ENCODE data around the gene TRMT2A.

Gene TRMT2A

GRCh38 chr22:20149257-20150250, 32.5 kb upstream of the TRMT2A start:
- no peak for DNase-seq (ENCODE audit: low read depth, low spot score)

GRCh38 chr22:20148414-20148813, 31.4 kb upstream of the TRMT2A start:
- DNase-seq (ENCODE audit: low read depth, low spot score), result no peak

- DNase-seq (ENCODE audit: low read depth, low spot score), result no peak
Observed at GRCh38 chr22:20147237-20147988, 30.4 kb upstream of the TRMT2A start.

- no peak for DNase-seq (ENCODE audit: low read depth, low spot score)
Observed at GRCh38 chr22:20146777-20147176, 29.8 kb upstream of the TRMT2A start.

- DNase-seq (ENCODE audit: low read depth, low spot score), result no peak
Observed at GRCh38 chr22:20145832-20146223, 28.8 kb upstream of the TRMT2A start.

- no peak for DNase-seq (ENCODE audit: low read depth, low spot score)
Observed at GRCh38 chr22:20145206-20145831, 28.3 kb upstream of the TRMT2A start.

- no peak for DNase-seq (ENCODE audit: low read depth, low spot score)
Observed at GRCh38 chr22:20143883-20144665, 27.0 kb upstream of the TRMT2A start.

- DNase-seq (ENCODE audit: low read depth, low spot score), result no peak
Observed at GRCh38 chr22:20142711-20143621, 25.9 kb upstream of the TRMT2A start.

GRCh38 chr22:20141186-20142077, 24.4 kb upstream of the TRMT2A start:
- no peak for DNase-seq (ENCODE audit: low read depth, low spot score)

- no peak for DNase-seq (ENCODE audit: low read depth, low spot score)
Observed at GRCh38 chr22:20140521-20140964, 23.5 kb upstream of the TRMT2A start.

GRCh38 chr22:20140107-20140445, 23.1 kb upstream of the TRMT2A start:
- no peak for DNase-seq (ENCODE audit: low read depth, low spot score)

- no peak for DNase-seq (ENCODE audit: low read depth, low spot score)
Observed at GRCh38 chr22:20139391-20140106, 22.5 kb upstream of the TRMT2A start.

GRCh38 chr22:20138868-20139267, 21.8 kb upstream of the TRMT2A start:
- DNase-seq (ENCODE audit: low read depth, low spot score), result no peak

GRCh38 chr22:20138417-20138738, 21.4 kb upstream of the TRMT2A start:
- DNase-seq (ENCODE audit: low read depth, low spot score), result no peak

- no peak for DNase-seq (ENCODE audit: low read depth, low spot score)
Observed at GRCh38 chr22:20137671-20138416, 20.8 kb upstream of the TRMT2A start.

GRCh38 chr22:20137113-20137512, 20.1 kb upstream of the TRMT2A start:
- DNase-seq (ENCODE audit: low read depth, low spot score), result no peak

GRCh38 chr22:20136603-20136873, 19.5 kb upstream of the TRMT2A start:
- DNase-seq (ENCODE audit: low read depth, low spot score), result no peak

All from ELF-1 (cell line).